Fibroblast of peridontal ligament (primary cell): Measurements from ENCODE around the gene RFWD3.

Source experiments
- DNase-seq: peaks from one replicate; pipeline ENCODE4 v3.0.0-alpha.2; 2010; ENCODE audit errors: extremely low read depth

RFWD3 gene

GRCh38 chr16:74623214-74623838 lies 43.4 kb downstream of the RFWD3 start:
- peak; percentile 82 for DNase-seq

GRCh38 chr16:74622005-74622404 lies 44.7 kb downstream of the RFWD3 start:
- DNase-seq: no peak

- DNase-seq: no peak
Observed at GRCh38 chr16:74617206-74617788, 49.4 kb downstream of the RFWD3 start.

GRCh38 chr16:74611721-74612120 lies 55.0 kb downstream of the RFWD3 start:
- DNase-seq: peak; percentile 85

GRCh38 chr16:74608944-74609343 lies 57.7 kb downstream of the RFWD3 start:
- DNase-seq: no peak

- no peak for DNase-seq
Observed at GRCh38 chr16:74608381-74608780, 58.3 kb downstream of the RFWD3 start.

- peak; percentile 21 for DNase-seq
Observed at GRCh38 chr16:74607962-74608356, 58.7 kb downstream of the RFWD3 start.

GRCh38 chr16:74607310-74607961 lies 59.2 kb downstream of the RFWD3 start:
- DNase-seq: no peak

- peak; percentile 86 for DNase-seq
Observed at GRCh38 chr16:74606521-74607309, 60.0 kb downstream of the RFWD3 start, which contains the start of gene GLG1. TSS of gene GLG1 (minus strand) at chr16:74607114. CDS start at chr16:74607094, 20 bp downstream.

GRCh38 chr16:74605746-74606520 lies 60.7 kb downstream of the RFWD3 start:
- peak; percentile 27 for DNase-seq

- DNase-seq: no peak
Observed at GRCh38 chr16:74605332-74605731, 61.3 kb downstream of the RFWD3 start.

GRCh38 chr16:74603848-74604247 lies 62.8 kb downstream of the RFWD3 start:
- peak; percentile 41 for DNase-seq

GRCh38 chr16:74601126-74601871 lies 65.4 kb downstream of the RFWD3 start:
- DNase-seq: no peak

- DNase-seq: no peak
Observed at GRCh38 chr16:74596586-74596985, 70.1 kb downstream of the RFWD3 start.

- no peak for DNase-seq
Observed at GRCh38 chr16:74592847-74593246, 73.8 kb downstream of the RFWD3 start.

GRCh38 chr16:74591876-74592650 lies 74.6 kb downstream of the RFWD3 start:
- DNase-seq: no peak

- no peak for DNase-seq
Observed at GRCh38 chr16:74586948-74587347, 79.7 kb downstream of the RFWD3 start.

GRCh38 chr16:74585846-74586443 lies 80.7 kb downstream of the RFWD3 start:
- DNase-seq: no peak

- DNase-seq: peak; percentile 33
Observed at GRCh38 chr16:74583926-74584666, 82.6 kb downstream of the RFWD3 start.
